ENCODE measurements around the gene BCAR1.
A peak's percentile ranks its signal among the peaks of the same experiment; 100 is the strongest.
"Not testable (repeated sequence)": the region's sequence is repeated elsewhere in the genome, so short reads cannot be mapped to it uniquely, and the experiment has no call there.

The BCAR1 gene
- total RNA-seq: 0 to 0.77 reads per million in 2 donors

- no peak for DNase-seq
These were observed at the start of gene BCAR1 for GRCh38 chr16:75251280-75252048. Gene BCAR1, minus strand, starts transcription at chr16:75251624. Its CDS starts 142 bp downstream, at chr16:75251482.

GRCh38 chr16:75298267-75298666 lies 46.8 kb upstream of the BCAR1 start:
- DNase-seq: no peak

- no peak for DNase-seq
These were observed 45.2 kb upstream of the BCAR1 start for GRCh38 chr16:75296606-75297005.

GRCh38 chr16:75294773-75295459 lies 43.5 kb upstream of the BCAR1 start:
- no peak for DNase-seq

DNA sequence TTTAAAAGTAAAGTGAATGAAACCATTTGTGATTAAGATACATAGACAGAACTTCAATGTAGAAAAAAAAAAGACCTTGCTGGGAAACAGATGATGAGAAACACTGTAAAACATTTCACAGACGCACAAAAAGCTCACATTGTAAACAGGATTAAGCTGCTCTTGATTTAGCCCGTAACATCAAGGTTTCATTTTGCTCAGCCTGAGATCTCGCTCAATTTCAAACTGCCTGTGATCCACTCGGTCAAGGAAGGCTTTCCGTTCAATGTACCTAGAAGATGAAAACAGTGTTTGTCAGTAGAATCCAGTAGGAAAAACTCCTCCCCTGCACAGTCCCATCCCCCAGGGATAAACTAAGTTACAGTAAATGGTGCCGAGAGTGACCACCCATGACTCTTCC lies 42.3 kb upstream of the BCAR1 start:
- no peak for DNase-seq

DNA sequence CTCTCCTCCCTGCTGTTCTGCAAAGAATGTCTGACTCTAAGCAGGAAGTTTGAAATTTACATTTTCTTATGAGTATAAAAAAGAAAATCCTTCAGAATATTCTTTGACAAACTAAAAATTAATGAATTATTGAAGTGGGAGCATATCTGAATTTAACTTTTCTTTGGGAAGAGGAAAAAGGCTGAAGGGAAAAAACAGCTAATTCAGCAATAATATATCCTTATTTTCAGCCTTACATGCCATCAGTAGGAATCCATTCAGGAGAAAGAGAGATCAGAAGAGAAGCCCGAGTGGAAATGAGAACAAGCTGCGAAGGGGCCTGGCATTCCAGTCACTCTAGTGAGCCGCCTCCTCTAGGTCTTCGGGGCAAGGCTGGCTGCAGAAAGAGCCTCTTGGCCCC lies 41.7 kb upstream of the BCAR1 start:
- no peak for DNase-seq

DNA sequence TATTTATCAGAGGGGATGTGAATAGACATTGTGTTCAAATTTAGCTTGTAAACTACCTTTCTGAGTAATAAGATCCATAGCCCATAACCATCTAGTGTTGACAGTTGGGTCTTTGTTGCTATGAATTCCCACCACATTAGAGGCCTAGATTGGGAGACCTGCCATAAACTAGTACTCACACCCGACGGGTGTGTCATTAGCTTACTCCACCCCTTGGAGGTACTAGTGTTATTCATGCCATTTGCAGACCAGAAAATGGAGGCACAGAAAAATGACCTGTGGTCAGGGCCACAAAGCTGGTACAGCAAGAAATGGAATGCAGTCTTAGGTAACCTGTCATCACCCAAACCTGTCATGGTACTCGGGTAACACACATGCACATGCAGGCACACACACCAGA lies 41.3 kb upstream of the BCAR1 start:
- no peak for DNase-seq

DNA sequence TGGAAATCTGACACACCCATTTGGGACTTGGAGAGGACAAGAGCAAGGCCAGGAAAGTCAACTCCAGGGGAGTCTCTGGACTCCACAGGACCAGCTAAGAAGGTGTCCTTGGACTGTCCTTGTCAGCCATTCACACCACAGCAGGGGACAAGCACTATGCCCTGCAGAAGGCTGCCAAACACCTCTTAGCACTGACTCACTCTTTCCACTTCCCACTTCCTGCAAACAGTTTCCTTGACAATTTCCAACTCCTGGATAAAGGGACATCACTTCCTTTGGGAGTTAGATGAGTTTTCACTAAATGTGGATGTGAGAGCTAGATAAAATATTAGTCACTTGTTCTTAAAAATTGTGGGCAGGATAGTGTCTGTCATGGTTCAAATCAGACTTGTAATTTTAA lies 37.8 kb upstream of the BCAR1 start:
- no peak for DNase-seq

- peak; percentile 50 for DNase-seq
These were observed 37.2 kb upstream of the BCAR1 start for GRCh38 chr16:75288596-75289120.

GRCh38 chr16:75288181-75288580 lies 36.8 kb upstream of the BCAR1 start:
- DNase-seq: no peak

- no peak for DNase-seq
These were observed 36.3 kb upstream of the BCAR1 start for GRCh38 chr16:75287708-75288107.

DNA sequence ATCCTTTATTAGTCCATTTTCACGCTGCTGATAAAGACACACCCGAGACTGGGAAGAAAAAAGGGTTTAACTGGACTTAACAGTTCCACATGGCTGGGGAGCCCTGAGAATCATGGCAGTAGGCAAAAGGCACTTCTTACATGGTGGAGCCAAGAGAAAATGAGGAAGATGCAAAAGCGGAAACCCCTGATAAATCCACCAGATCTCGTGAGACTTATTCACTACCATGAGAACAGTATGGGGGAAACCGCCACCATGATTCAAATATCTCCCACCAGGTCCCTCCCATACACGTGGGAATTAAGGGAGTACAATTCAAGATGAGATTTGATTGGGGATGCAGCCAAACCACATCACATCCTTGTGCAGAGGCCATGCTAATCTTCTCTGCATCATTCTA lies 35.0 kb upstream of the BCAR1 start:
- no peak for DNase-seq

DNA sequence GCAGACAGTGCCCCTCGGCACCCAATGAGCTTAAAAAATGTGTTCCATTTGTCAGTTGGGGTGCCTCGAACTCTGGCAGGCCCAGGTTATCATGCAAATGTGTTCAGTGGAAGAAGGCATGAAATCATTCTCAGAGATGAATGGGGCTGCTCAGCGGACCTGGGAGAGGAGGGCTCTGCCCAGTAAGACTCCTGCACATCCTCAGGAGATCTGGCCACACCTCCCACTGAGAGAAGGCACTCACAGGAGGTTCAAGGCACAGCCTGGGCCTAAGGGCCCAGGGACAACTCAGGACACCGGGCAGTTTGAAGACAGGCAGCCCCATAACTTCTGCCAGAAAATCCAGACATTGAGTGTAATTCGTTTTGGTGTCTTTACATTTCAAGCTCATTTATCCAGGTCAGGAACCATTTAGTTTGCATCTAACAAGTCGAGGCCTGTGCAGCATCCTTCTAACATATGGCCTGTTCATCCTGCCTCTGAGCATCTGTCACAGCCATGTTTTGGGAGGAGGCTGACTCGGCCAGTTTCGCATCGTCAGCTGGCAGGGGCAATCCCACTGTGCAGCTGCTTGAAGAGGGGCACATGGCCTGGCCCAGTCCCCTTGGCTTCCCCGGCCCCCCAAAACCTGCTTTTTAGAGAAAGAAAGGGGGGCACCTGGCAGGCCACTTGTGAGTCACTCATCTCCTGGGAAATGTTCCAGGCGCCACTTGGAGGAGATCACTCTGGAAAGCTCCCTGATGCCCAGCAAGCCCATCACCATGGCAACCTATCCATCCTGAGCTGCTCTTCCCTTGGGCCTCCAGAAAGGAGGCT lies 31.2 kb upstream of the BCAR1 start:
- no peak for DNase-seq

DNA sequence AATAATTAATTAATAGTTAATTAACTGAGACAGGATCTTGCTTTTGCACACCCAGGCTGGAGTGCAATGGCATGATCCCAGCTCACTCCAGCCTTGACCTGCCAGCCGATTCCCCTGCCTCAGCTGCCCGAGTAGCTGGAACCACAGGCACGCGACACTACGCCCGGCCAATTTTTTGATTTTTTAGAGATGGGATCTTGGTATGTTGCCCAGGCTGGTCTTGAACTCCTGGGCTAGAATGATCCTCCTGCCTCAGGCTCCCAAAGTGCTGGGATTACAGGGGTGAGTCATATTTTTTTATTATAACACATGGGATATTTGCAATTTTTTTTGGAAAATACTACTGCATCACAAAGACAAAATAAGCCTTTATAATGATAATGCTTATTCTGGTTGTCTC lies 30.4 kb upstream of the BCAR1 start:
- DNase-seq: no peak

DNA sequence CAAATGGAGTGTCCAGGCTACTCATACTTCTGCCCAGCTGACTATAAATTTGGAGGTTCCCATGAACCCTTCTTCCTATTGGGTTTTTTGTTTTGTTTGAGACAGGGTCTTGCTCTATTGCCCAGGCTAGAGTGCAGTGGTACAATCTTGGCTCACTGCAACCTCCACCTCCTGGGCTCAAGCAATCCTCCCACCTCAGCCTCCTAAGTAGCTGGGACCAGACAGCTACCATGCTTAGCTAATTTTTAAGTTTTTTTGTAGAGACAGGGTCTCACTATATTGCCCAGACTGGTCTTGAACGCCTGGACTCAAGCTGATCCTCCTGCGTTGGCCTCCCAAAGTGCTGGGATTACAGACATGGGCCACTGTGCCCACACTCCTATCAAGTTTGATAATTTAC lies 29.6 kb upstream of the BCAR1 start:
- DNase-seq: not testable (repeated sequence)

- DNase-seq: no peak
These were observed 28.9 kb upstream of the BCAR1 start for GRCh38 chr16:75280331-75280804.

DNA sequence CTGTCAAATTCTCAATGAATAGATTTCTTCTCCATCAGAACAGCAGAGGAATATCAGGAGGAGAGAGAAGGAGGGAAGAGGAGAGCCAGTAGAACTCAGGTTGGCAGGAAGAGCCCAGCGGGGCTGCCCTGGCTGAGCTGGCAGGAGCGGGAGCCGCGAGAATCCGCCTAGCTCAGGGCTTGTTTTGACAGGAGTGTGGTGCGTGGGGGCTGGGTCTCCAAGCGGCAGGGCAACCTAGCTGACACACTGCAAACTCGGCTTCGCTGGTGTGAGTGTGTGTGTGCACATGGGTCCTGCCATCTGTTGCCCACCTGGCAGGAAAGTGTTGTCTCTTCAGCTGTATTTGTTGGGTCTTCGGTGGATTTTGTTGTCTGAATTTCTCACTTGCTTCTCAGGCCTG lies 27.9 kb upstream of the BCAR1 start:
- DNase-seq: no peak

DNA sequence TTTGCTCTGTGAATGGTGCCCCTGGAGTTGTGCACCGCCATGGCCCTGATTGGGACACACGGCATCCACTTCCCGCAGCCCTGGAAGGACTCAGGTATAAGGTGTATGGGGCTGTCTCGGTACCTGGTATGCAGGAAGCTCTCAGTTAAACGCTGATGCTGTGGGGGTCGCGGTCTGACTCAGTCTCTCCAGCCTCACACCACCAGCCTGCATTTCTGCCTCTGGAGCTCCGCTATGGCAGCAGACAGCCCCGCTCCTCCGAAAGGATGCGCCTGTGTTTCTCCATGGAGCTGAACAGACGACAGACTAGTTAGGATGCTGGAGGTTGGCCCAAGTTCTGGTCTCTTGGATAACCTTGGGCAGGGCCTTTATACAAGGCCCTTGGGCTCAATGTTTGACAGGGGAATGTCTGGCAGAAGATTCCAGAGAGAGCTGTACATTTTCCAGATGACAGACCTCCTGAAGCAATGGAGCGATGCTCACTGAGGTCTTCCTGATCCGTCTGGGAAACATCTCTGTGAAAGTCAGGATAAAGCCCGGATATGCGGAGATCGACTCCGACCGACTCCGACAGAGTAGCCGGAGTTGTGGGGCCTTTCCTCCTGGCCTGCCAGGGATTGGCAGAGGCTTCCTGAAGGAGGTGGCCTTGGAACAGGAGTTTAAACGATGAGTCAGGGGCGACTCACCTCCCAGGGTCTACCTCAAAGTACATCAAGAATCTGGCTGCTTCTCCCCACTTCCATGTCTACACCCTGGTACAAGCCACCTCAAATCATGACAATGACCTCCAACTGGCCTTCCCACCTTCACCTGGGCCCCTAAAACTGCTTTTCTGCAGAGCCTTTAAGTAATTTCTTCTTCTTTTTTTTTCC lies 21.9 kb upstream of the BCAR1 start:
- DNase-seq: no peak

GRCh38 chr16:75272629-75273028 lies 21.2 kb upstream of the BCAR1 start:
- not testable (repeated sequence) for DNase-seq

DNA sequence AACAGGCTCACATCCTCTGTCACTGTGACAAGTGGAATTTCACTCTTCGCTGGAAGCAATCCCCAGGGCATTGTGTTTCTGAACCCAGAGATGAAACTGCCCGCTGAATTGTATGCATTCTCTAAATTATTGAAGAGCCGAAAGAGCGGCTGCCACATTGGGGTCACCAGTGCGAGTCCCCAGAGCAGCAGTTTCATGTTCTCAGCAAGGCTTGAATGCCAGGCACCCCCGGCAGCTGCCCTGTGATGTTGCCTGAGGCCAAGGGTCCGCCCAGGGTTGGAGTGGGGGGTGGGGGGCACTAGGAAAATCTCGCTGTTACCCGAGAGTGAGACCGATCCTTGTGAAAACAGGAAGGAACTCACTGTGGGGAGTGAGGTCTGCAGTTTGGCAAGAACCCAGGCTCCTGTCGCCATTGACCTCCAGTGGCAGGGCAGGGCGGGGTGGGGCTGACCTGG lies 20.7 kb upstream of the BCAR1 start:
- DNase-seq: no peak

DNA sequence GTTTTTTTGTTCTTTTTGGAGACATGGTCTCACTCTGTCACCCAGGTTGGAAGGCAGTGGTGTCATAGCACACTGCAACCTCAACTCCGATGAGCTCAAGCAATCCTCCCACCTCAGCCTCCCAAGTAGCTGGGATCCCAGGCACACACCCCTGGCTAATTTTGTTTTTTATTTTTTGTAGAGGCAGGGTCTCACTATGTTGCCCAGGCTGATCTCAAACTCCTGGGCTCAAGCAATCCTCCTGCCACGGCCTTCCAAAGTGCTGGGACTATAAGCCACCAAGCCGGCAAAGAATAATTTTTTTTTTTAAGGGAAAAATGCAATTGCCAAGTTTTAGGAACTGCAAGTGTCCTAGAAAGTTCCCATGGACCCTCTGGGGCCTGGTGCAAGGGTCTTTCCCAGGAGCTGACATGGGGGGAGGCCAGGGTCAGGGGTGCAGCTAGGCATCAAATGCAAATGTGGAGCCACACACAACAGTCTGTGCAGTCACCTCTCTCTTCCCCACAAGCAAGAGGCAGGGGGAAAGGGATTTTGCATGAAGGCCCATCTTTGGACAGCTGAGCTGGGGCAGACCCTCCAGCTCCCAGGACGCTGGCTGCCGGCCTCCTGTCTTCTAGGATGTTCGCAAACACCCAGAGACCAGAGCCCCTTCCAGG lies 20.1 kb upstream of the BCAR1 start:
- no peak for DNase-seq
